GM23338 (cell line): ENCODE data around the gene ANKRD13B. TPM values are rescaled to one million over a fixed set of nuclear protein-coding genes. Genes with fewer than 3 reads are reported as not detected.

ENCODE experiments used
- ATAC-seq: fragments of 200-7000 bp; cut with Tn5 transposase; 3 replicates; pipeline ENCODE4 v1.9.1; 2020
- DNase-seq: peaks from one replicate; pipeline ENCODE4 v3.0.0-alpha.2; 2015; ENCODE audit warnings: low spot score
- H2AFZ ChIP-seq: fragments of 200-600 bp; sonication (generic); 2 replicates; pipeline ENCODE4 v1.8.0; 2016; ENCODE audit warnings: antibody characterized with exemption, mild to moderate bottlenecking, moderate library complexity
- H3F3A ChIP-seq: fragments of 200-600 bp; sonication (generic); replicated peaks from 2 replicates; pipeline ENCODE4 v1.8.0; 2017; ENCODE audit warnings: antibody characterized with exemption, mixed run types, low read depth
- H3K27ac ChIP-seq: fragments of 200-600 bp; sonication (generic); 2 replicates; pipeline ENCODE4 v1.6.1; 2016; ENCODE audit warnings: low read depth
- H3K27me3 ChIP-seq: fragments of 200-600 bp; sonication (generic); 2 replicates; pipeline ENCODE4 v1.8.0; 2016; ENCODE audit warnings: mild to moderate bottlenecking, mixed run types, moderate library complexity; ENCODE audit not compliant: insufficient read depth
- H3K36me3 ChIP-seq: fragments of 200-600 bp; sonication (generic); 2 replicates; pipeline ENCODE4 v1.8.0; 2016; ENCODE audit warnings: mild to moderate bottlenecking; ENCODE audit not compliant: insufficient read depth
- H3K4me1 ChIP-seq: fragments of 200-600 bp; sonication (generic); 2 replicates; pipeline ENCODE4 v1.8.0; 2016; ENCODE audit warnings: mild to moderate bottlenecking, moderate library complexity; ENCODE audit not compliant: insufficient read depth
- H3K4me2 ChIP-seq: fragments of 200-600 bp; sonication (generic); 2 replicates; pipeline ENCODE4 v1.7.1; 2017; ENCODE audit warnings: mixed run types
- H3K4me3 ChIP-seq: fragments of 200-600 bp; sonication (generic); 2 replicates; pipeline ENCODE4 v1.6.1; 2016; ENCODE audit warnings: mixed run types
- H3K79me2 ChIP-seq: fragments of 200-600 bp; sonication (generic); replicated peaks from 2 replicates; pipeline ENCODE4 v1.8.0; 2017; ENCODE audit warnings: mild to moderate bottlenecking; ENCODE audit not compliant: insufficient read depth
- H3K9me2 ChIP-seq: fragments of 200-600 bp; sonication (generic); 2 replicates; pipeline ENCODE4 v1.8.0; 2017; ENCODE audit not compliant: insufficient read depth
- H4K20me1 ChIP-seq: fragments of 200-600 bp; sonication (generic); replicated peaks from 2 replicates; pipeline ENCODE4 v1.8.0; 2017; ENCODE audit warnings: mild to moderate bottlenecking; ENCODE audit not compliant: insufficient read depth
- H3K27ac Mint-ChIP-seq: 2 replicates; pipeline ENCODE4 v1.8.0; 2020; ENCODE audit warnings: inconsistent platforms, mild to moderate bottlenecking, moderate library complexity, mixed read lengths
- H3K27me3 Mint-ChIP-seq: 3 replicates; pipeline ENCODE4 v1.8.0; 2022; ENCODE audit warnings: low read depth, mild to moderate bottlenecking, moderate library complexity, mixed read lengths, inconsistent platforms; ENCODE audit not compliant: insufficient read depth, poor library complexity
- H3K36me3 Mint-ChIP-seq: 3 replicates; pipeline ENCODE4 v1.8.0; 2021; ENCODE audit warnings: low read depth, mild to moderate bottlenecking, inconsistent platforms, moderate library complexity, mixed read lengths
- H3K4me1 Mint-ChIP-seq: 3 replicates; pipeline ENCODE4 v1.8.0; 2020; ENCODE audit warnings: mild to moderate bottlenecking, inconsistent platforms, mixed read lengths
- H3K4me3 Mint-ChIP-seq: 3 replicates; pipeline ENCODE4 v1.8.0; 2021; ENCODE audit warnings: moderate library complexity, mild to moderate bottlenecking, inconsistent platforms, mixed read lengths
- H3K9me3 Mint-ChIP-seq: 3 replicates; pipeline ENCODE4 v1.8.0; 2020; ENCODE audit warnings: moderate library complexity, mild to moderate bottlenecking, inconsistent platforms, mixed read lengths
- CTCF ChIP-seq, 2 experiments: fragments of 200-600 bp in 1 of 2; sonication (generic) in 1 of 2; conservative IDR thresholded peaks; 2 replicates each; pipeline versions ENCODE4 v1.5.1 to v1.6.1; 2016 to 2017; ENCODE audit warnings: antibody characterized with exemption in 2 of 2, low read depth in 2 of 2, mild to moderate bottlenecking in 2 of 2, moderate library complexity in 1 of 2
- EZH2phosphoT487 ChIP-seq: fragments of 200-600 bp; sonication (generic); IDR thresholded peaks from one replicate; pipeline ENCODE4 v1.8.1; 2018; ENCODE audit warnings: antibody characterized with exemption; ENCODE audit not compliant: unreplicated experiment
- POLR2AphosphoS5 ChIP-seq: IDR thresholded peaks from 2 replicates; pipeline ENCODE4 v1.6.1; 2016; ENCODE audit warnings: antibody characterized with exemption, low read depth
- REST ChIP-seq: IDR thresholded peaks from one replicate; pipeline ENCODE4 v1.6.1; 2018; ENCODE audit warnings: antibody characterized with exemption; ENCODE audit not compliant: unreplicated experiment
- STAT1 ChIP-seq: IDR thresholded peaks from one replicate; pipeline ENCODE4 v1.6.1; 2016; ENCODE audit warnings: antibody characterized with exemption; ENCODE audit not compliant: unreplicated experiment
- polyA plus RNA-seq: library from polyadenylated mRNA; unstranded; fragments of >200 nt; fragmentation: Nextera tagmentation; extraction: Ambion mirVana; gene quantifications from 2 replicates; pipeline ENCODE4 v1.2.1, GENCODE V29; 2016
- total RNA-seq: library from RNA; depleted of rRNA; stranded (reverse); fragments of >200 nt; shearing (Covaris generic); gene quantifications from 2 replicates; pipeline ENCODE4 v1.2.3, GENCODE V29; 2014

Gene ANKRD13B
- total and polyA plus RNA-seq, 2 experiments from 2014 or later: 8.2 to 57.4 TPM

- H3K36me3 ChIP-seq: no peaks in the 10 kb centered on the region
- peak overlapping the region; percentile 89 for H3K4me3 ChIP-seq
- peaks cover 68% of the 10 kb centered on the region for H3K27me3 ChIP-seq
- Mint-ChIP-seq H3K36me3 (no peaks in the 10 kb centered on the region; the same call in 2 of the 3 replicates), H3K27me3 (peaks cover 46% of the 10 kb centered on the region), H3K9me3 (no peaks in the 10 kb centered on the region; the same call in 2 of the 3 replicates), H3K4me1 (peaks cover 37% of the 10 kb centered on the region), H3K4me3 (peak overlapping the region; percentile 72), H3K27ac (no peak overlapping the region)
- H3K4me2 ChIP-seq: peak overlapping the region; percentile 93
- 0 out of 2 replicates have a peak, but pooled peaks cover 4% of the 10 kb centered on the region for H3K9me2 ChIP-seq
- H3F3A ChIP-seq: no peaks in the 10 kb centered on the region; the same call in 1 of the 2 replicates
- H2AFZ ChIP-seq: no peak overlapping the region
- no peak for TF ChIP-seq STAT1
- TF ChIP-seq CTCF (conservative IDR thresholded peaks at IDR 0.05; ENCODE audit: low read depth in 2 of 2): no peak
- no peak for TF ChIP-seq REST
- TF ChIP-seq EZH2phosphoT487: no peak
- H3K79me2 ChIP-seq: no peaks in the 10 kb centered on the region
- no peak overlapping the region for H3K27ac ChIP-seq
- H4K20me1 ChIP-seq: no peaks in the 10 kb centered on the region; the same call in 1 of the 2 replicates
- DNase-seq: no peak
- ATAC-seq: no peak
- peaks cover 24% of the 10 kb centered on the region for H3K4me1 ChIP-seq
These were observed 28.8 kb downstream of the ANKRD13B start for GRCh38 chr17:29621751-29622194.

GRCh38 chr17:29622337-29623282, 29.7 kb downstream of the ANKRD13B start, which contains the start of gene CORO6:
TSS of gene CORO6 (minus strand) at chr17:29622912. CDS start at chr17:29621421, 1,491 bp downstream.
- H3K27ac ChIP-seq: peak within 1 kb of the TSS; percentile 78
- H3K27me3 Mint-ChIP-seq: peaks cover 37% of the 10 kb centered on the region
- H3K4me3 ChIP-seq: peak within 1 kb of the TSS; percentile 89
- no peaks in the 10 kb centered on the region; the same call in 1 of the 2 replicates for H3F3A ChIP-seq
- peak within 1 kb of the TSS; percentile 72 for H3K4me3 Mint-ChIP-seq
- peak within 1 kb of the TSS; percentile 97 for H2AFZ ChIP-seq
- H3K9me3 Mint-ChIP-seq: no peaks in the 10 kb centered on the region; the same call in 2 of the 3 replicates
- H3K36me3 ChIP-seq: no peaks in the 10 kb centered on the region
- DNase-seq: peak; percentile 85
- 0 out of 2 replicates have a peak, but pooled peaks cover 4% of the 10 kb centered on the region for H3K9me2 ChIP-seq
- H3K27me3 ChIP-seq: peaks cover 60% of the 10 kb centered on the region
- H4K20me1 ChIP-seq: no peaks in the 10 kb centered on the region; the same call in 1 of the 2 replicates
- peak within 1 kb of the TSS; percentile 59; the same call in 1 of the 2 replicates for H3K27ac Mint-ChIP-seq
- H3K4me1 Mint-ChIP-seq: peaks cover 33% of the 10 kb centered on the region
- peak; percentile 46 for ATAC-seq
- no peaks in the 10 kb centered on the region; the same call in 2 of the 3 replicates for H3K36me3 Mint-ChIP-seq
- H3K4me1 ChIP-seq: peaks cover 22% of the 10 kb centered on the region
- no peaks in the 10 kb centered on the region for H3K79me2 ChIP-seq
- TF ChIP-seq STAT1: no peak
- TF ChIP-seq POLR2AphosphoS5: peak; percentile 90
- peak within 1 kb of the TSS; percentile 93 for H3K4me2 ChIP-seq
